ENCODE data around the gene RAB36. TPM values are rescaled to one million over a fixed set of nuclear protein-coding genes. Genes with fewer than 3 reads are reported as not detected.
"Not testable (repeated sequence)": the region's sequence is repeated elsewhere in the genome, so short reads cannot be mapped to it uniquely, and the experiment has no call there.

Gene RAB36
- total RNA-seq, 2 donors from 2014 or later, result 1.3 to 3.1 TPM

- intact Hi-C loops (cut with DNase I), result no loop called here
Observed at GRCh38 chr22:23130697-23131096, 14.6 kb upstream of the RAB36 start.

GRCh38 chr22:23131931-23132330 is 13.3 kb upstream of the RAB36 start:
- no peaks in the 10 kb centered on the region for H3K36me3 ChIP-seq (replicated peaks in 1 of 2; ENCODE audit: insufficient read depth in 1 of 2, low read depth in 2 of 2)
- intact Hi-C loops (cut with DNase I), result no loop called here
- TF ChIP-seq CTCF (IDR thresholded peaks at IDR 0.05), result no peak
- H3K27me3 ChIP-seq, result no peaks in the 10 kb centered on the region
- no peaks in the 10 kb centered on the region for H3K9me3 ChIP-seq
- 31 to 39% methylated on average over 6 of the region's 6 CpGs for WGBS, 2 donors
- no peaks in the 10 kb centered on the region for H3K4me1 ChIP-seq
- no peak overlapping the region for H3K27ac ChIP-seq
- DNase-seq (no peak), ATAC-seq (no peak)
- H3K4me3 ChIP-seq, result no peak overlapping the region

More at GRCh38 chr22:23130697-23131096, 14.6 kb upstream of the RAB36 start:
- Histone ChIP-seq H3K4me1 (no peaks in the 10 kb centered on the region), H3K36me3 (replicated peaks in 1 of 2; ENCODE audit: insufficient read depth in 1 of 2, low read depth in 2 of 2) (no peaks in the 10 kb centered on the region), H3K9me3 (no peaks in the 10 kb centered on the region), H3K27ac (no peak overlapping the region), H3K4me3 (no peak overlapping the region), H3K27me3 (no peaks in the 10 kb centered on the region)
- TF ChIP-seq POLR2A (IDR thresholded peaks at IDR 0.05) (no peak), CTCF (IDR thresholded peaks at IDR 0.05) (no peak)
- DNase-seq (no peak), ATAC-seq (no peak)
- 49 to 64% methylated on average over 3 of the region's 3 CpGs for WGBS, 2 donors

GRCh38 chr22:23132376-23133091 is 12.7 kb upstream of the RAB36 start:
- H3K36me3 ChIP-seq (replicated peaks in 1 of 2; ENCODE audit: insufficient read depth in 1 of 2, low read depth in 2 of 2), result no peaks in the 10 kb centered on the region
- TF ChIP-seq CTCF (IDR thresholded peaks at IDR 0.05) (no peak), POLR2A (IDR thresholded peaks at IDR 0.05) (no peak)
- WGBS, 2 donors, result 69 to 76% methylated on average over 8 to 10 of the region's 10 CpGs
- ATAC-seq (no peak), DNase-seq (no peak)
- no peak overlapping the region for H3K4me3 ChIP-seq
- H3K27ac ChIP-seq, result no peak overlapping the region
- H3K27me3 ChIP-seq, result no peaks in the 10 kb centered on the region
- H3K4me1 ChIP-seq, result no peaks in the 10 kb centered on the region
- intact Hi-C loops (cut with DNase I), result no loop called here
- H3K9me3 ChIP-seq, result no peaks in the 10 kb centered on the region

- Histone ChIP-seq H3K27ac (no peak overlapping the region), H3K36me3 (replicated peaks in 1 of 2; ENCODE audit: insufficient read depth in 1 of 2, low read depth in 2 of 2) (no peaks in the 10 kb centered on the region), H3K4me1 (no peaks in the 10 kb centered on the region), H3K4me3 (no peak overlapping the region), H3K27me3 (no peaks in the 10 kb centered on the region), H3K9me3 (no peaks in the 10 kb centered on the region)
- intact Hi-C loops (cut with DNase I), result no loop called here
- 93% methylated on average over 10 of the region's 10 CpGs for whole genome bisulfite sequencing, 2 donors
- no peak for DNase-seq
- no peak for TF ChIP-seq POLR2A (IDR thresholded peaks at IDR 0.05)
- TF ChIP-seq CTCF (IDR thresholded peaks at IDR 0.05), result no peak
- no peak for ATAC-seq
Observed at GRCh38 chr22:23133922-23134321, 11.4 kb upstream of the RAB36 start.

GRCh38 chr22:23136991-23137390 is 8.3 kb upstream of the RAB36 start:
- H3K4me3 ChIP-seq; H3K36me3 ChIP-seq (replicated peaks in 1 of 2; ENCODE audit: insufficient read depth in 1 of 2, low read depth in 2 of 2); intact Hi-C loops (cut with DNase I); H3K27ac ChIP-seq; DNase-seq; H3K27me3 ChIP-seq; H3K4me1 ChIP-seq; ATAC-seq; H3K9me3 ChIP-seq: not testable (repeated sequence)
- whole genome bisulfite sequencing, 2 donors, result 50 to 74% methylated on average over 1 to 3 of the region's 4 CpGs
